Jurkat, Clone E6-1 (cell line): ENCODE measurements around the gene TGFBR3.
"Not testable (repeated sequence)": the region's sequence is repeated elsewhere in the genome, so short reads cannot be mapped to it uniquely, and the experiment has no call there.

Experiments
- DNase-seq: peaks from one replicate; pipeline ENCODE4 v3.0.0-alpha.2; 2011; ENCODE audit warnings: low read depth, low spot score
- H3K4me3 ChIP-seq: 2 replicates; pipeline ENCODE4 v1.5.1; 2011; ENCODE audit warnings: mild to moderate bottlenecking, low read length, control low read depth, moderate library complexity

TGFBR3 gene

DNA sequence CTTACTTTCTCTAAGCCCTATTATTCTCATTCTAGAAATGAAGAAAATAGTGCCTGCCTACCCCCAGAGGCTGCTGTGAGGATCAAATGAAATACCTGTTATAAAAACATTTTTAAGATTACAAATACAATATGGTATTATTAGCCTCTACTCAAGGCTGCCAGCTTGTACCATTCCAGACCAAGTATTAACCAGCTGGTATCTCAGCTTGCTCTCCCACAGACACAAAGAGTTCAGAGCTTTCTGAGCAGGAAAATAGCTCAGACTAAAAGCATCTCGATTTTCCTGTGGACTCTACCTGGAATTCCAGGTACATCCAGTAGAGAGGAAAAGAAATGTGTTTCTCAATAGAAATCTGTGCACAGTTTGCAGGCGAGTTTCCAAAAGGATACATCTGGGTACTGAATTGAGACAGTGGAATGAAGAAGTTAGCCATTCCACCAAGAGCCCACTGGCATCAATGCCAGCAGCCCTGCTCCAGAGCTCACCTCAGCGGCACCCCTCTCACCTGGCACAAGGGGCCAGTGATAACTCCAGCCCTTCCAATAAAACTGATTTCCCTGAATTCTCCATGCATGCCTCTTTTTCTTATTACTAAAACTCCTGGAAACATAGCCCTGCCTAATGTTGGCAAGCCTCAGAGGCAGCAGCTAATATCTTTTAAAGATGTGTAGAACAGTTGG is 31.0 kb downstream of the TGFBR3 start:
- no peak overlapping the region for H3K4me3 ChIP-seq
- no peak for DNase-seq

DNA sequence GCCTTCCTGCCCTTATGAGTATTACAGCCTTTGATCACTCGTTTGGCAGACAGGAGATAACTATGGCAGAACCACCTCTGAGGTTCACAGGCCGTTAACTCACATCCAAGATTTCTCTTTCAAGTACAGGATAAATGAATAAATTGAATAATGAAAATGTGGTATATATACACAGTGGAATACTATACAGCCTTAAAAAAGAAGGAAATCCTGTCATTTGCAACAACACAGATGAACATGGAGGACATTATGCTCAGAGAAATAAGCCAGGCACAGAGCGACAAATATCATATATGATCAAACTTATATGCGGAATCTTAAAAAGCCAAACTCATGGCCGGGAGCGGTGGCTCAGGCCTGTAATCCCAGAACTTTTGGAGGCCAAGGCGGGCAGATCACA is 32.6 kb downstream of the TGFBR3 start:
- no peak overlapping the region for H3K4me3 ChIP-seq
- DNase-seq = no peak

DNA sequence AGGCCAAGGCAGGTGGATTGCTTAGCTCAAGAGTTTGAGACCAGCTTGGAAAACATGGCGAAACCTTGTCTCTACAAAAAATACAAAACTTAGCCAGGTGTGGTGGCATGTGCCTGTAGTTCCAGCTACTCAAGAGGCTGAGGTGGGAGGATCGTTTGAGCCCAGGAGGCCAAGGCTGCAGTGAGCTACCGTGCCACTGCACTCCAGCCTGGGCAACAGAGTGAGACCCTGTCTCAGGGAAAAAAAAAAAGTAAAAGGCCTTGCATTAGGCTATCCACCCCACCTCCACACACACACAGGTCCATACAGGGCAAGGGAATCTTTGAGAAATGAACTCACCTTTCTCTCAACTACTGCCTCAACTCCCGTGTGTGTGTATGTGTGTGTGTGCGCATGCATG is 33.9 kb downstream of the TGFBR3 start:
- not testable (repeated sequence) for H3K4me3 ChIP-seq, DNase-seq

DNA sequence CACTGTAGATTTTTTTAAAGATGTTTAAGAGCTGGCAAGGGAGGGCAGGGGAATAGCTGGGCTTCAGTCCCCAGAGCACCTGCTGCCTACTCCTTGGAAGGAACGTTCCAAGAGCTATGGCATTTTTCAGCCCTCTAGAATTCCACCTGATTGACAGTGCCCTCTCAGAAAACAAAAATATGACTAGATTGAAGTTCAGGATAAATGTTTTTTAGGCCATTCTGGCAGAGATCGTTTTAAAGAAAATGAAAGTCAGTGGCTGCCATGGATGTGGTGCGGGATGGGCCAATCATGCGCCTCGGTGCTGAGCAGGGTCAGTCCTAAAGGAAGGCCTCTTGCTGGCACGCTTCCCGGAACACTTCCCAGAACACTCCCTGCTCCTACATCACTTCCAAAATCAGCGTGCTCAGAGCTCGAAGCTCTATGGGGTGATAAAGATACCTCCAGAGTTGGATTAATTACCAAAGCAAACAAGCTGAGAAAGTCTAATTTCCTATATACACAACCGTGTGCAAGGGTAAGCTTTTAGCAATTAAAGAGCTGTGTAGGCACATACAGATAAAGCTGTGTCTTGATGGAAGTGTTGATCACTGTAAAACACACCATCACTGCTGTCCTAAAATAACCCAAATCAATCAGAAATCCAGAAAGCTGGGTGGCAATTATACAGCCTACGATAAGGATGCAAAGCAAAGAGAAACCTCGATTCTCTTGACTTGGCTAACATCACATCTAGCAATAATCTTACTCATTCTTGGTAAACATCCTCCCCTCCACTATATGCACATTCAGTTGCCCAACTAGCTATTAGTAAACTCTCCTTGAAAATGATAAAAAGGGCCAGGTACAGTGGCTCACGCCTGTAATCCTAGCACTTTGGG is 34.6 kb downstream of the TGFBR3 start:
- H3K4me3 ChIP-seq = no peak overlapping the region
- no peak for DNase-seq

DNA sequence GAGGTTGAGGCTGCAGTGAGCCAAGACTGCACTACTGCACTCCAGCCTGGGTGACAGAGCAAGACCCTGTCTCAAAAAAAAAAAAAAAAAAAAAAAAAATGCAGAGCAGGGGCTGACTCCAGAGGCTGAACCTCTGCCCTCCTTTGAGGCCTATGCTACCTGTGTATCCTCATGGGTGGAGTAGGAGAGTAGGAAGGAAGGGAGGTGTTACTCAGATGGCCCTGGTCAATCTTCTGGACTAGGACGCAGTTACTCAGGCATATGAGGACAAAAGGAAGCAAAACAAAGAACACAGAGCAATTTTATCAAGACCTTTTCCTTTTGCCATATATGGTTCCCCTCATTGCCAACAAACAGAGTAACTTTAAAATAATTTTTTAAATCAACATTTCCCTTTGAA is 35.2 kb downstream of the TGFBR3 start:
- no peak overlapping the region for H3K4me3 ChIP-seq
- no peak for DNase-seq

DNA sequence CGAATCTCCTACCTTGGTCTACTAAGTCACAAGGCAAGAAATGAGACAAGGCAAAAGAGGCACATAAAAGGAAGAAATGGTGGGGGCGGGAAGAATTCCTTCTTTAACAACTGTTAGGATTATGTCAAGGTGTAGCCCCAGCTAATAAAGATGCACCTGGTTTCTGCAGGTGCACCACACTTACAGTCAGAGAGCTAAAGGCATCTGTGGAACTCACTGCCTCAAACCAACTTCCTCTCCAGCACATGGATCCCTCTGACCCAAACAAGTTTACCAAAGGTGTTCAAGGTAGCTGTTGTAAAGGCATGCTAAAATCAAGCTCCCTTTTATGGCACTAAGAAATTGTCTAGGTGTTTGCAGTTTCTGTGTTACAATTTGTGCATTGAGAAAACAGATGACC is 38.1 kb downstream of the TGFBR3 start:
- DNase-seq = no peak
- no peak overlapping the region for H3K4me3 ChIP-seq

DNA sequence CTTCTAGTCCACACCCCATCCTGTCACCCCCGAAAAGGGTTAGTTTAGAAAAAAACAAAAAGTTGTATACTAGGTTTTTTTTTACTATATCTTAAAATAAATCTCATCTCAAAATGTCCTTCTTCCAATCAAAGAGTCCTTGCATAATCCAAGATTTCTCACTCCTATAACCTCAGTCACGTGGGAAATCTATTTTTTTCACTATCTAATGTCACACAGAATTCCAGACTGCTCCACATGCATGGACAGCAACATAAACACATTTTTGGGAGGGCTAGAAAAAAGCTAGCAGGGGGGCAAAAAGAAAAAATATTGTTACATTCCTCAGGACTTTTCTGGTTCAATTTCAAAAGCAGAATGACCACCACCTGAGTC is 39.3 kb downstream of the TGFBR3 start:
- DNase-seq = no peak
- no peak overlapping the region for H3K4me3 ChIP-seq

DNA sequence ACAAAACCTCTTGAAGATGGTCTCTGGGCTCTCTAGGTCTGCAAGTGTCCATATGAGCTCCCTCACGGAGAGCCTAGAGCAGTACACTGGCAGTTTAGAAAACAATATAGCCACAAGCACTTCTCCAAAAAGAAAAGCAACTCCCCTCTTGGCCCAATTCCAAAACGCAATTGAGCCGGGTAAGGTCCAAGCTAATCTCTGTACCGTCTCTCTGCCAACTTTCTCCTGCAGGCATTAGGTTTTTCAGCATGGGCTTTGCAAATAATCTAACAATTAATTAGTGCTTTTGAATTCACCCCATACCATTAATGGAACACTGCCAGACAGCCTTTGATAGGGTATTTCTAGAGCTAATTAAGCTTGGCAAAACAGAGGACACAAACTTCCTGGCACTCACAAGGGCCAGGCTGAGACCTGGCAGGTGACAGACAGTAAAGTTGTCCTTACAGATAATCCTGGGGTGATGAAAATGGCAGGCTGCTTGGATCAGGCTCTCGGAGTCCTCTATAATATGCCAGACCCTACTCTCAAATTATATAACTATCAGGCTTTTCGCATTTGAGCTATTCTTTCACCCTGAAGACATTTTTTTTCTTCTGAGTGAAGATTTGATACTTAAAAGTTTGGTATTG is 39.8 kb downstream of the TGFBR3 start:
- no peak overlapping the region for H3K4me3 ChIP-seq
- no peak for DNase-seq

DNA sequence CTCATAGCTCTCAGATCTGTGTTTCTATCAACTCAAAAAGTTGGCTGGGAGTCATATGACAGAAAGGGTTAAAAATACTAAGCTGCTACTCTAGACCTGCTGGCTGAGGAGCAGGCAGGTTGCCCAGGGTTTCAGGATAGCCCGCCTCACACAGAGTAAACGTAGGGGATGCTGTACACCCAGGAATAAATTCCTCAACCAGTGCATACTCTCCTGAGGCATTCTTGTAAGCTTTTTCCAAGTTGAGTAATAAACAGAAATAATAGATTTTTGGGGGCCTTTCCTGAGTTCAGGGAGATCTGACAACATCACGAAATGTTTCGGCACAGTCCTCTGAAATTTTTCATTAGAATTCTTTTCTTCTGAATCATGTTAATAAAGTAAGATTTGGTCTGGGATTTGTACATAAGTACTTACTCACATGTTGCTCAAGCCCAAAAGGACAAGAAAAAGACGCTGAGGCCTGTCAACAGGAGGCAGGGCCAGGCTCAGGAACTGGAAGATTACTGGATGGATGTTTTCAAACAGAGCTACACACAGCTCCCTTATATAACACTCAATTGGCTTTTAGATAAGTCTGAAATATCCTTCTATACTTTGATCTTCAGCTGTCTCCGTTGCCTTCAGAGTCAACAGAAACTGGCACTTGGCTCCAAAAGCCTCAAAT is 41.0 kb downstream of the TGFBR3 start:
- no peak for DNase-seq
- H3K4me3 ChIP-seq = no peak overlapping the region

DNA sequence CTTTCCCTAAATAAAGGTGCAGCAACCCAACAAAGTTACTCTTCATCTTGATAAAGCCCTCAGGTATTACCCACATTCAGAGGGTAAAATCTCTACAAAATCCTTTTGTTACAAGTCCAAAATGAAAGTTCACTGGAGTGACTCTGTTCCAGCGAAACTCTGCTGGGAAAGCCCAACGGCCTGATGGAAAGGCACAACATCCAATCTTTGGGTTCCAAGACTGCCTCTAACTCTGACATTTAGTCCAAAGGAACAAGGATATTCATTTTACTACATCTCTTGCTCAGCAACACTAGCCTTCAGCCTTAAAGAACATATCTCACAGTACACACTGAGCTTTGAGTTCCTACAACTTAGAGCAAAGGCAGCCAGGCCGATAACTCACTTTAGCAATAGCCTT is 42.1 kb downstream of the TGFBR3 start:
- no peak overlapping the region for H3K4me3 ChIP-seq
- no peak for DNase-seq

DNA sequence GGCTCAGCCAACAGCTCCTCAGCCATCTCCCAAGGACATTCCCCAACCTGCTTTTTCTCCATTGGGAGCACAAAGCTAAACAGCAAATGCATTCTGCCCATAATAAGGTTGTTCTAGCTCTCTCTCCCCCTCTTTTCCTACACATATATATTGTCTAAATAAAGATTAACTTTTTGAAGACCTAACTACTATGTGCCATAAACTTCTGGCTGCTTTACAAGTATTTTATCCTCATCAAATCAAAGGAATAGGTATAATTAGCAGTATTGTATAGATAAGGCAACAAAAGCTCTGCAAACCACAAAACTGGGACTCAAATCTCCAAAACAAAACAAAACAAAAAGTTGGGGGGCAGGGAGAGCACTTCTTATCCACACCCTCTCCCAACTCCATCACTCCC is 43.4 kb downstream of the TGFBR3 start:
- no peak overlapping the region for H3K4me3 ChIP-seq
- DNase-seq = no peak

DNA sequence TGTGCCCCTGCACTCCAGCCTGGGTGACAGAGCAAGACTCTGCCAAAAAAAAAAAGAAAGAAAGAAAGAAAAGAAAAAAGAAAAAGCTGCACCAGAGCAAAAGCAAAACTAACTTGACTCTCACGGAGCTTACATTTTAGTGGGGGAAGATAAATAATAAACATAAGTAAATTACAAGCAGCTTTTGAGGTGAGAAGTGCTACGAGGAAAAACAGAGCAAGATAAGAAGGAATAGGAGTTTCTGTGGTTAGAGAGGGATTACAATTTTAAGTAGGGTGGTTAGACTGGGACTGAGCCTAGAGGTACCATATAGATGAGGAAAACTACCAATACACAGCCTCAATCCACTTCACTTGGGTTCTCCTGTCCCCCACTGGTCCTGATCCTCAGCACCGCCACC is 43.9 kb downstream of the TGFBR3 start:
- H3K4me3 ChIP-seq = no peak overlapping the region
- DNase-seq = no peak

DNA sequence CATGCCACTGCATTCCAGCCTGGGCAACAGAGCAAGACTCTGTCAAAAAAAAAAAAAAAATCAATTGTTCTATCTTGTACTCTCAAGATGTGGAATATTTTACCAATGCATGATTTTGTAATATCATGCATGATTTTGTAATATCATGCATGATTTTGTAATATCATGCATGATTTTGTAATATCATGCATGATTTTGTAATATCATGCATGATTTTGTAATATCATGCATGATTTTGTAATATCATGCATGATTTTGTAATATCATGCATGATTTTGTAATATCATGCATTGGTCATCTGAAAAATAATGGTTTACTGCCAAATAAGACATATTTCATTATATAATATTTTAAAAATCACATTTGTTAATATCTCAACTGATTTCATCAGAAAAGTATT is 45.7 kb downstream of the TGFBR3 start:
- not testable (repeated sequence) for H3K4me3 ChIP-seq, DNase-seq

DNA sequence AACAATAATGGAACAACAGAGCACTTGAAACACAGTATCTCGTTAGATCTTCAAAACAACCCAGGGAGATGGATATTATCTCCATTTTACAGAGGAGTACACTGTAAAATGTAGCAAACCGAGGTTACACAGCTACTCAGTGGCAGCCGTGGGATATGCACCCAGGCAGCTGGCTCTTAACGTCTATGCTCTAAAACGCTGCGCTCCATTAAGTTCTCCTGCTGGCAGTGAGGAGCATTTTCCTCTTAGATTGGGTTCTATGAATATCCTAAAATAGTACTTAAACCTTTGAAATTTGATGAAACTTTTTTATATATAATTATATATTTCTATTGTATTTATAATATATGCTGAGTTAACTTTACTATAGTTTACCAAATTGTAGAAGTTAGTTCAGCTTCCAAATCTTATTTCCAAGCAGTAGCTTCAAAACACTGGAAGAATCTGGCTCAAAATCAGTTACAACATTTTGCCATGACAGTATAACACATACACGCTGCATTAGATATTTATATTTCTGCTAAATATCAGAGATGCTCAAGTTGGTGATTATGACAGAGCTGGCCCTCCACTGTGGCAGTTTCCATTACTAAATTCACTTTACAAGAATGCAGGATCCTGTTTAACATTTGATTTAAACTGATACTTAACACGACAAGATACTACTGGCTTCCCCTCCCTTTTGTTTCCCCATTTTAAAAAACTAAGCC is 49.5 kb downstream of the TGFBR3 start:
- no peak for DNase-seq

DNA sequence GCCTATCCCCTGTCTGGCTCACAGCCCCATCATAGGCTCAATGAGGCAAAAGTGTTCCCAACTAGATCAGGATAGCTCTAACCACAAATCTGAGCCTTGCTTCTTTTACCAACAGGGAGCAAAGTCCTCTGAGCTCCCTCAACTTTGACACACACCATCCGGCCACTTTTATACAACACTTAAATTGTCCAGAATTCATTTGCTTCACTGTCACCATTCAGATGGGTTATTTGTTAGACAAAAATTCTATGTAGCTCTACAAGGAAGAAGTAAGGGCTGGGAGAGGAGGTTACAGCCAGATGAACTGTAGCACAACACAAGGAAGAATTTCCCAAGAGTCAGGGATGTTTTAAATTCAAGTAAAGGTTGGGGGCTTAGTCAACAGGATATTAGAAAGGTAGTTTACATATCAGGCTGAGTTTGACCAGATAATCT is 50.8 kb downstream of the TGFBR3 start:
- no peak for DNase-seq
- no peak overlapping the region for H3K4me3 ChIP-seq

More for the DNA sequence above, 49.5 kb downstream of the TGFBR3 start:
- H3K4me3 ChIP-seq = no peak overlapping the region

DNA sequence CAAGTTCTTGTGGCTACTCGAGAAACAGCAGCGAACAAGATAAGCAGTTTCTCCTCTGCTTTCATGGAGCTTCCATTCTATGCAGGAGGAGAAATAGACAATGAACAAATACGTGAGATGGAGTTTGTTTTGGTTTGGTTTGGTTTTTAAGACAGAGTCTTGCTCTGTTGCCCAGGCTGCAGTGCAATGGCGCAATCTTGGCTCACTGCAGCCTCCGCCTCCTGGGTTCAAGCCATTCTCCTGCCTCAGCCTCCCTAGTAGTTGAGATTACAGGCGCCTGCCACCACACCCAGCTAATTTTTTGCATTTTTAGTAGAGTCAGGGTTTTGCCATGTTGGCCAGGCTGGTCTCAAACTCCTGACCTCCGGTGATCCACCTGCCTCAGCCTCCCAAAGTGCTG is 51.4 kb downstream of the TGFBR3 start:
- not testable (repeated sequence) for DNase-seq, H3K4me3 ChIP-seq

DNA sequence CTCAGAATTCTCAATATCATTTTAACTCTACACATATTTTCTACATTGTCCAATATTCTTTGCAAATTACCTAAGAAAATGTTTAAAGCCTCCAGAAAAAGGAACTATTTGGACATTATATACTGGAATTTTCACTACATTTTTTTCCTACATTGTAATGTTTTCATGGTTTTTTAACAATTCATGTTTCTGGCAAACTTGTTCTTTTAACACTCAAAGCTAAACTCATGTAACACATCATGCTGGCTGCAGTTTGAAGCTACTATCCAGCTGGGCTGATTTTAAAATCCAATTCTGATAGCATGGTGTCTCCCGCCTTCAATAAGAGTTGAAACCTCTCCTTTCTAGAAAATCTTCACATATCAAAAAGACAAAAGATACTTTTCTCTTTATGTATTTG is 52.0 kb downstream of the TGFBR3 start:
- no peak for DNase-seq
- no peak overlapping the region for H3K4me3 ChIP-seq

DNA sequence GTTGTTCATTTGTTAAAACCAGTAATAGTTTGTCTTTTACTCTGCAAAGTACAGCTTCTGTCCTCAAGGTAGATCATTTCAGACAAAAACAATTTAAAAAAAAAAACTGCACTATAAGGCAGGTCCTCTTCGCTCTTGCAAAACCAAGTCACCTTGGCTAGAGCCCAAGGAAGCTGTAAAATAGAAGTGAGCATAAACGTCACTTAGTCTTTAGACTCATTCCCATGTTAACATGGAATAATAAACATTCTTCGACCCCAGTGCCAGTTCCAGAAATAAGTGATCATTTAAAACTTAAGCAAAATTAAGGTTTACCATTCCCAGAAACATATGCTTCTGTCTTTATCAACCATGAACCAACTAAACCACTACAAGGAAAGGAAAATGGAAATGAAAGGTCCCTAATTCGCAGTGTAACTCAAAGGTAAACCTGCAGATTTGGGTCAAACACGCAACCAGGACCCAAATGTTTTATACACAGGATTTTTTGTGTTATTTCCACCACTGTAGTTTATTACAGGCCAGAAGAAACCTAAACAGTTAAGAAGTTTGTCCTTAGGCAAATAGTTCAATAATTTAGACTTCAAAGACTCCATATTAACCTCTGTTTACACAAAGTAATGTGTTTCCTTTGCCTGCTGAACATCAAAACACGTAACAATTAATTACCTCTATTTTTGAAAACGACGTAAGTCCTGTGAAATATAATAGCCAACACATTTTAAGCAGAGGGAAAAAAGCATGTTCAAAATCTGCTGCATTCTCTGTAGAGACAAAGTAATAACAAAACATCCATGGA is 54.6 kb downstream of the TGFBR3 start:
- no peak overlapping the region for H3K4me3 ChIP-seq
- no peak for DNase-seq
